HFFc6 (cell line): ENCODE measurements around the gene CCDC14. TPM values are rescaled to one million over a fixed set of nuclear protein-coding genes. Genes with fewer than 3 reads are reported as not detected.
"Not testable (repeated sequence)": the region's sequence is repeated elsewhere in the genome, so short reads cannot be mapped to it uniquely, and the experiment has no call there.

Source experiments
- DNase-seq: peaks from one replicate; pipeline ENCODE4 v3.0.0-alpha.2; 2018
- H3K27ac Mint-ChIP-seq: 2 replicates; pipeline ENCODE4 v1.8.0; 2020; ENCODE audit warnings: mild to moderate bottlenecking, mixed read lengths
- H3K27me3 Mint-ChIP-seq: 2 replicates; pipeline ENCODE4 v1.8.0; 2021; ENCODE audit warnings: mild to moderate bottlenecking, moderate library complexity, mixed read lengths; ENCODE audit not compliant: insufficient read depth
- H3K36me3 Mint-ChIP-seq: 2 replicates; pipeline ENCODE4 v1.8.0; 2021; ENCODE audit warnings: low read depth, mixed read lengths
- H3K4me1 Mint-ChIP-seq: 2 replicates; pipeline ENCODE4 v1.8.0; 2020; ENCODE audit warnings: low read depth, mixed read lengths
- H3K4me3 Mint-ChIP-seq: 2 replicates; pipeline ENCODE4 v1.8.0; 2020; ENCODE audit warnings: mild to moderate bottlenecking, moderate library complexity, mixed read lengths
- H3K9me3 Mint-ChIP-seq: 2 replicates; pipeline ENCODE4 v1.8.0; 2020; ENCODE audit warnings: mild to moderate bottlenecking, mixed read lengths
- CTCF ChIP-seq: fragments of 200-600 bp; sonication (generic); IDR thresholded peaks from 2 replicates; pipeline ENCODE4 v1.5.0; 2021; ENCODE audit warnings: antibody characterized with exemption, mild to moderate bottlenecking
- total RNA-seq, 6 experiments: library from RNA; stranded (reverse); fragmentation: NEBNext Ultra II Directional; extraction: Animal tissue kit (Norgen Biotek cat#: 25700); gene quantifications; 2 replicates in 1 of 6; 3 replicates in 5 of 6; pipeline ENCODE4 v1.2.3, GENCODE V29; 2021

The CCDC14 gene
- total RNA-seq, 6 experiments from 2014 or later, result 25.8 to 39.7 (median 36.3) TPM

- TF ChIP-seq CTCF, result no peak
- no peaks in the 10 kb centered on the region for H3K4me1 Mint-ChIP-seq
- 0 out of 2 replicates have a peak, but pooled peaks cover under 1% of the 10 kb centered on the region for H3K36me3 Mint-ChIP-seq
- H3K4me3 Mint-ChIP-seq, result no peak overlapping the region
- H3K27me3 Mint-ChIP-seq, result no peaks in the 10 kb centered on the region; the same call in 1 of the 2 replicates
- H3K27ac Mint-ChIP-seq, result no peak overlapping the region
- peaks cover 1% of the 10 kb centered on the region; the same call in 1 of the 2 replicates for H3K9me3 Mint-ChIP-seq
- no peak for DNase-seq
Measured at GRCh38 chr3:123899300-123899865, 61.6 kb downstream of the CCDC14 start.

DNA sequence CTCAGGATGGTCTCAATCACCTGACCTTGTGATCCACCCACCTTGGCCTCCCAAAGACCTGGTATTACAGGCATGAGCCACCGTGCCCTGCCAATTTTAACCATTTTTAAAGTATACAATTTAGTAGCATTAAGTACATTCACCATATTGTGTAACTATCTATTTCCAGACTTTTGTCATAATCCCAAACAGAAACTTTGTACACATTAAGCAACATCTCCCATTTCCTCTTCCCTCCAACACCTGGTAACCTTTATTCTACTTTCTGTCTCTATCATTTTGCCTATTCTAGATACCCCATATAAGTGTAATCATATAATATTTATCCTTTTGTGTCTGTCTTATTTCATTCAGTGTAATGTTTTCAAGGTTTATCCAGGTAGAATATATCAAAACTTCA, 68.0 kb downstream of the CCDC14 start:
- Mint-ChIP-seq H3K4me3 (no peak overlapping the region), H3K27me3 (no peaks in the 10 kb centered on the region; the same call in none of the 2 replicates), H3K4me1 (no peaks in the 10 kb centered on the region), H3K36me3 (peaks cover 42% of the 10 kb centered on the region), H3K9me3 (peaks cover 36% of the 10 kb centered on the region), H3K27ac (no peak overlapping the region)
- no peak for DNase-seq
- TF ChIP-seq CTCF, result no peak

DNA sequence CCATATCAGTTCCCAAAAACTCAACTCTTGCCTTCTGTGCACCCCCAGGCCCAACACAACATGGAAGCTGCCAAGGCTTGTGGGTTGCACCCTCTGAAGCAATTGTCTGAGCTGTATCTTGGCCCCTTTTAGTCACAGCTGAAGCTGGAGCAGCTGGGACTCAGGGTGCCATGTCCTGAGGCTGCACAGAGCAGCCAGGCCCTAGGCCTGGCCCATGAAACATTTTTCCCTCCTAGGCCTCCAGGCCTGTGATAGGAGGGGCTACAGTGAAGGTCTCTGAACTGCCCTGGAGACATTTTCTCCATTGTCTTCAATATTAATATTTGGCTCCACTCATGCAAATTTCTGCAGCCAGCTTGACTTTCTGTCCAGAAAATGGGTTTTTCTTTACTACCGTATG, 68.8 kb downstream of the CCDC14 start:
- no peak for DNase-seq
- Mint-ChIP-seq H3K4me1 (no peaks in the 10 kb centered on the region), H3K36me3 (peaks cover 42% of the 10 kb centered on the region), H3K27ac (no peak overlapping the region), H3K4me3 (no peak overlapping the region), H3K9me3 (peaks cover 36% of the 10 kb centered on the region), H3K27me3 (no peaks in the 10 kb centered on the region; the same call in none of the 2 replicates)
- TF ChIP-seq CTCF, result no peak

DNA sequence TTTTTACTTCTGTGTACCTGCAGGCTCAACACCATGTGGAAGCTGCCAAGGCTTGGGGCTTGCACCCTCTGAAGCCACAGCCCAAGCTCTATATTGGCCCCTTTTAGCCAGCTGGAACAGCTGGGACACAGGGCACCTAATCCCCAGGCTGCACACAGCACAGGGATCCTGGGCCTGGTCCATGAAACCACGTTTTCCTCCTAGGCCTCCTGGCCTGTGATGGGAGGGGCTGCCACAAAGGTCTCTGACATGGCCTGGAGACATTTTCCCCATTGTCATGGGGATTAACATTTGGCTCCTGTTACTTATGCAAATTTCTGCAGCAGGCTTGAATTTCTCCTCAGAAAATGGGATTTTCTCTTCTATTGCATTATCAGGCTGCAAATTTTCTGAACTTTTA, 70.0 kb downstream of the CCDC14 start:
- H3K4me3 Mint-ChIP-seq, H3K27me3 Mint-ChIP-seq, H3K4me1 Mint-ChIP-seq, DNase-seq, H3K27ac Mint-ChIP-seq: not testable (repeated sequence)
- Mint-ChIP-seq H3K36me3 (peaks cover 42% of the 10 kb centered on the region), H3K9me3 (peaks cover 36% of the 10 kb centered on the region)

- H3K36me3 Mint-ChIP-seq, result peaks cover 42% of the 10 kb centered on the region
- not testable (repeated sequence) for DNase-seq, H3K4me3 Mint-ChIP-seq, H3K4me1 Mint-ChIP-seq, H3K27ac Mint-ChIP-seq, H3K27me3 Mint-ChIP-seq
- peaks cover 36% of the 10 kb centered on the region for H3K9me3 Mint-ChIP-seq
Measured at GRCh38 chr3:123890162-123890561, 70.9 kb downstream of the CCDC14 start.

- Mint-ChIP-seq H3K4me3 (no peak overlapping the region; the same call in 1 of the 2 replicates), H3K27ac (no peak overlapping the region), H3K4me1 (peaks cover 42% of the 10 kb centered on the region), H3K27me3 (no peaks in the 10 kb centered on the region; the same call in 1 of the 2 replicates), H3K36me3 (peaks cover 43% of the 10 kb centered on the region), H3K9me3 (peaks cover 4% of the 10 kb centered on the region; the same call in 1 of the 2 replicates)
- TF ChIP-seq CTCF, result no peak
- no peak for DNase-seq
Measured at GRCh38 chr3:123884993-123885392, 76.0 kb downstream of the CCDC14 start.
